T-cell (primary cell): ENCODE data around the gene SORT1. TPM values are rescaled to one million over a fixed set of nuclear protein-coding genes. Genes with fewer than 3 reads are reported as not detected.

Experiments
- ATAC-seq, 4 experiments: fragments of 200-7000 bp in 3 of 4; fragments of 150-1000 bp in 1 of 4; cut with Tn5 transposase; replicated peaks in 1 of 4; 1 replicate in 3 of 4; 2 replicates in 1 of 4; pipeline ENCODE4 v1.10.0; 2021; ENCODE audit warnings: moderate library complexity in 3 of 4, mild to moderate bottlenecking in 2 of 4, moderate number of reproducible peaks in 1 of 4
- CTCF ChIA-PET, 2 donors: fragments of 300-600 bp; sonication (Branson Sonifier 250); formaldehyde crosslinking; loops; one replicate each; lab custom pipeline; 2022; ENCODE audit warnings: antibody characterized with exemption in 2 of 2; lab: Charles Lee
- POLR2A ChIA-PET, 2 donors: fragments of 300-600 bp; sonication (Branson Sonifier 250); formaldehyde crosslinking; loops; one replicate each; lab custom pipeline; 2022; ENCODE audit warnings: antibody characterized with exemption in 2 of 2; lab: Charles Lee
- DNase-seq, 35 experiments: peaks; one replicate each; pipeline versions ENCODE4 v3.0.0 to v3.0.0-alpha.2; 2013 to 2023
- H3K27ac ChIP-seq: one replicate; pipeline ENCODE4 v1.5.1; 2013; ENCODE audit warnings: low read length
- H3K27me3 ChIP-seq, 2 experiments: replicated peaks in 1 of 2; 1 replicate in 1 of 2; 2 replicates in 1 of 2; pipeline versions ENCODE4 v1.6.1 to v1.7.0; 2013; ENCODE audit warnings: low read length in 1 of 2, mixed read lengths in 1 of 2; ENCODE audit not compliant: control insufficient read depth in 2 of 2, insufficient read depth in 2 of 2; ENCODE audit errors: extremely low read depth in 1 of 2
- H3K36me3 ChIP-seq, 2 donors: 1 replicate in 1 of 2; 2 replicates in 1 of 2; pipeline versions ENCODE4 v1.6.1 to v1.7.0; 2013; ENCODE audit warnings: low read length in 1 of 2; ENCODE audit not compliant: control insufficient read depth in 2 of 2, insufficient read depth in 1 of 2; ENCODE audit errors: extremely low read depth in 1 of 2
- H3K4me1 ChIP-seq, 2 experiments: 1 replicate in 1 of 2; 2 replicates in 1 of 2; pipeline versions ENCODE4 v1.6.1 to v1.7.0; 2013; ENCODE audit warnings: low read length in 2 of 2, mixed read lengths in 1 of 2; ENCODE audit not compliant: insufficient read depth in 2 of 2, control insufficient read depth in 1 of 2; ENCODE audit errors: extremely low read depth in 1 of 2
- H3K4me3 ChIP-seq, 2 donors: 1 replicate in 1 of 2; 2 replicates in 1 of 2; pipeline versions ENCODE4 v1.5.1 to v1.7.0; 2013; ENCODE audit warnings: mild to moderate bottlenecking in 2 of 2, low read length in 1 of 2, moderate library complexity in 1 of 2; ENCODE audit not compliant: control insufficient read depth in 1 of 2; ENCODE audit errors: extremely low read depth in 1 of 2
- H3K9me3 ChIP-seq: 2 replicates; pipeline ENCODE4 v1.7.0; 2013
- H3K27ac Mint-ChIP-seq, 2 donors: one replicate each; pipeline ENCODE4 v1.8.0; 2020 to 2021; ENCODE audit warnings: mild to moderate bottlenecking in 2 of 2, mixed read lengths in 2 of 2
- H3K27me3 Mint-ChIP-seq, 2 donors: one replicate each; pipeline ENCODE4 v1.8.0; 2021 to 2022; ENCODE audit warnings: mixed read lengths in 2 of 2
- H3K36me3 Mint-ChIP-seq: one replicate; pipeline ENCODE4 v1.8.0; 2021; ENCODE audit warnings: mixed read lengths
- H3K4me1 Mint-ChIP-seq, 3 donors: one replicate each; pipeline ENCODE4 v1.8.0; 2020 to 2022; ENCODE audit warnings: mixed read lengths in 3 of 3, mild to moderate bottlenecking in 1 of 3
- H3K4me3 Mint-ChIP-seq, 3 donors: one replicate each; pipeline ENCODE4 v1.8.0; 2020 to 2022; ENCODE audit warnings: mild to moderate bottlenecking in 3 of 3, mixed read lengths in 3 of 3, moderate library complexity in 3 of 3
- H3K9me3 Mint-ChIP-seq, 3 donors: one replicate each; pipeline ENCODE4 v1.8.0; 2020 to 2022; ENCODE audit warnings: mixed read lengths in 3 of 3
- WGBS: methylation state at CpG from one replicate; pipeline ENCODE4 v1.1.5; 2013; ENCODE audit warnings: missing lambda C conversion rate; ENCODE audit not compliant: insufficient coverage; 5-methylcytosine and 5-hydroxymethylcytosine counted together
- total RNA-seq, 35 experiments: library from RNA in 6 of 35; stranded (reverse) in 6 of 35; fragments of 120-200 nt in 1 of 35; gene quantifications; one replicate each; pipeline versions ENCODE4 v1.2.1 to v1.2.4 and lab custom pipeline; 2013 to 2026

SORT1 gene
- total RNA-seq, 5 donors from 2014 or later (not counting 1 experiment from before 2014, with no cell fraction given), result 0.82 to 2.9 (median 1.5) TPM

GRCh38 chr1:109299558-109300343, 98.0 kb downstream of the SORT1 start:
- Histone ChIP-seq H3K36me3 (no peaks in the 10 kb centered on the region), H3K4me1 (no peaks in the 10 kb centered on the region), H3K9me3 (no peaks in the 10 kb centered on the region), H3K4me3 (no peak overlapping the region), H3K27me3 (peaks cover 0 to 40% of the 10 kb centered on the region in 2 experiments), H3K27ac (no peak overlapping the region)
- CTCF ChIA-PET, result no interaction called here
- 88% methylated on average over 17 of the region's 20 CpGs for WGBS
- H3K36me3 Mint-ChIP-seq, result no peaks in the 10 kb centered on the region
- peak overlapping the region in 1 of 2 donors; percentile 20 for H3K27ac Mint-ChIP-seq
- H3K9me3 Mint-ChIP-seq, result no peaks in the 10 kb centered on the region
- POLR2A ChIA-PET, result no interaction called here
- no peak overlapping the region for H3K4me3 Mint-ChIP-seq
- H3K4me1 Mint-ChIP-seq, result no peaks in the 10 kb centered on the region
- DNase-seq (no peak), ATAC-seq (no peak)
- peaks cover 8 to 29% of the 10 kb centered on the region in 2 donors for H3K27me3 Mint-ChIP-seq

- no peaks in the 10 kb centered on the region for H3K4me1 Mint-ChIP-seq
- CTCF ChIA-PET, result no interaction called here
Measured at GRCh38 chr1:109298666-109299557, 98.8 kb downstream of the SORT1 start.

DNA sequence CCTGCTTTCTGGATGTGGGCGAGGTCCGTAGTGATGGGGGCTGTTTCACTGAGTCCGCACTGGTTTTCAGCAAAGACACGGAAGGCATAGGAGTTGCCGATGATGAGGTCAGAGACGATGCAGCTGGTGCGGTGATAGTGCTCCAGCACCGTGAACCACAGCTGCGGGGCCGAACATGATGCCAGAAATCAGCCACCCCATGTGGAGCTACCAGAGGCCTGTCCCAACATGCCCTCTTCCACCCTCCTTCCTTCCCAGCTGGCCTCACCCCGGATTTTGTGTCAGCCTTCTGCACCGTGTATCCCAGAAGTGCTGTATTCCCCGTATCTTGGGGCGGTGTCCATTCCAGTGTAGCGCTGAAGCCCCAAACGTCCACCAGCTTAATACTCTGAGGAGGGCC, 100.9 kb downstream of the SORT1 start:
- no peak for DNase-seq
- WGBS, result 92% methylated on average over 15 of the region's 16 CpGs
- Histone ChIP-seq H3K4me3 (no peak overlapping the region), H3K36me3 (no peaks in the 10 kb centered on the region), H3K4me1 (no peaks in the 10 kb centered on the region), H3K27ac (no peak overlapping the region), H3K27me3 (peaks cover 0 to 46% of the 10 kb centered on the region in 2 experiments), H3K9me3 (no peaks in the 10 kb centered on the region)
- ATAC-seq, result no peak
- Mint-ChIP-seq H3K27me3 (peaks cover 12 to 34% of the 10 kb centered on the region in 2 donors), H3K4me3 (no peak overlapping the region), H3K4me1 (no peaks in the 10 kb centered on the region), H3K27ac (no peak overlapping the region), H3K9me3 (no peaks in the 10 kb centered on the region), H3K36me3 (no peaks in the 10 kb centered on the region)
- ChIA-PET CTCF (no interaction called here), POLR2A (no interaction called here)

More at GRCh38 chr1:109298666-109299557, 98.8 kb downstream of the SORT1 start:
- WGBS, result 66% methylated on average over 7 of the region's 11 CpGs
- ATAC-seq (no peak), DNase-seq (no peak)
- H3K4me3 Mint-ChIP-seq, result no peak overlapping the region
- Histone ChIP-seq H3K27me3 (peaks cover 0 to 40% of the 10 kb centered on the region in 2 experiments), H3K4me3 (no peak overlapping the region), H3K4me1 (no peaks in the 10 kb centered on the region), H3K9me3 (no peaks in the 10 kb centered on the region), H3K27ac (no peak overlapping the region), H3K36me3 (no peaks in the 10 kb centered on the region)
- no peaks in the 10 kb centered on the region for H3K36me3 Mint-ChIP-seq
- no peaks in the 10 kb centered on the region for H3K9me3 Mint-ChIP-seq
- H3K27me3 Mint-ChIP-seq, result peaks cover 12 to 30% of the 10 kb centered on the region in 2 donors
- H3K27ac Mint-ChIP-seq, result no peak overlapping the region
- POLR2A ChIA-PET, result no interaction called here

DNA sequence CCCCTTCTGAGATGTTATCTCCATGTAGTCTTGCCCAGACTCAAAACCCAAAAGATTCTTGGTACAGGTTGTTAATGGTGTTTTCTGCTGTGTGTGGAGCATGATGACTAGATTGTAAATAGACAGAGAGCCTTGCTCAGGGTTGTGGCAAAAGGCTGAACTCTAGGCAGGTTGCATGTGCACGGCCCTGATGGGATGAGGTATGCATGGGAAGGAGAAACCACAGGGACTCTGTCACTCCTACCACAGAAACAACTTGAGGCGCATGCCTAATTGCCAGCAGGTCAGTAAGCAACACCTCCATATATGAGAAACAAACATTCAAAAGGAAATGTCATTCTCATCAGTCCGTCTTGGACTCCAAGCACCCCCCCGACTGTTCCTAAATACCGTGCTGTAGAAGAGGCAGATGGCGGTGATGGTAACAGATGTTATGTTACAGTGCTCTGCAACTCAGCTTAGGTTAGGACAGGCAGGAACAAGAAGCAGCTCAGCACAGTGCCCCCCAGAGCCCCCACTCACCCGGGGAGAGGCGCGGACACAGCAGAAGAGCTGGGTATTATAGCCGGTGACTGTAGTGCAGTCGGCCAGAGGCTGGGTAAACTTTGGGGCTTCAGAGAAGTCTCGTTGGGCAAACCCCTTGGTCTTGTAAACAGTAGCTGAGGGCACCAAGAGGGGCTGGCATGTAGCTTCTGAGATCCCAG, 101.9 kb downstream of the SORT1 start:
- H3K4me3 ChIP-seq, result no peak overlapping the region
- DNase-seq (no peak), ATAC-seq (no peak)
- POLR2A ChIA-PET, result interaction anchor here in 1 of 2 donors (0.6 kb wide), 1 partner anchor 83 kb away, joined by 6 read pairs; no protein-coding TSS in a partner anchor
- Mint-ChIP-seq H3K36me3 (no peaks in the 10 kb centered on the region), H3K9me3 (no peaks in the 10 kb centered on the region), H3K27ac (no peak overlapping the region), H3K4me1 (no peaks in the 10 kb centered on the region), H3K27me3 (peaks cover 12 to 34% of the 10 kb centered on the region in 2 donors), H3K4me3 (no peak overlapping the region)
- no peak overlapping the region for H3K27ac ChIP-seq
- no peaks in the 10 kb centered on the region for H3K4me1 ChIP-seq
- H3K27me3 ChIP-seq, result peaks cover 0 to 45% of the 10 kb centered on the region in 2 experiments
- CTCF ChIA-PET, result interaction anchor here in 1 of 2 donors (0.7 kb wide), 1 partner anchor 237 kb away, joined by 4 read pairs; no protein-coding TSS in a partner anchor
- 82% methylated on average over 11 of the region's 12 CpGs for WGBS
- H3K9me3 ChIP-seq, result no peaks in the 10 kb centered on the region
- H3K36me3 ChIP-seq, result no peaks in the 10 kb centered on the region

GRCh38 chr1:109294481-109294880, 103.2 kb downstream of the SORT1 start:
- ChIA-PET POLR2A (no interaction called here), CTCF (no interaction called here)
- WGBS, result 25% methylated on average over 2 of the region's 4 CpGs
- no peaks in the 10 kb centered on the region for H3K9me3 Mint-ChIP-seq
- H3K4me1 ChIP-seq, result no peaks in the 10 kb centered on the region
- no peak overlapping the region for H3K4me3 ChIP-seq
- no peak overlapping the region for H3K4me3 Mint-ChIP-seq
- H3K36me3 ChIP-seq, result no peaks in the 10 kb centered on the region
- H3K9me3 ChIP-seq, result no peaks in the 10 kb centered on the region
- no peaks in the 10 kb centered on the region for H3K4me1 Mint-ChIP-seq
- H3K27ac Mint-ChIP-seq, result no peak overlapping the region
- H3K27me3 ChIP-seq, result peaks cover 0 to 34% of the 10 kb centered on the region in 2 experiments
- DNase-seq, result no peak
- no peak for ATAC-seq
- H3K27ac ChIP-seq, result no peak overlapping the region
- no peaks in the 10 kb centered on the region for H3K36me3 Mint-ChIP-seq
- H3K27me3 Mint-ChIP-seq, result peaks cover 8 to 26% of the 10 kb centered on the region in 2 donors

GRCh38 chr1:109293026-109293425, 104.7 kb downstream of the SORT1 start:
- H3K4me3 ChIP-seq, result no peak overlapping the region
- Mint-ChIP-seq H3K4me3 (no peak overlapping the region), H3K27me3 (peaks cover 8 to 14% of the 10 kb centered on the region in 2 donors), H3K9me3 (no peaks in the 10 kb centered on the region), H3K27ac (no peak overlapping the region), H3K4me1 (no peaks in the 10 kb centered on the region), H3K36me3 (no peaks in the 10 kb centered on the region)
- peaks cover 0 to 31% of the 10 kb centered on the region in 2 experiments for H3K27me3 ChIP-seq
- H3K36me3 ChIP-seq, result no peaks in the 10 kb centered on the region
- H3K27ac ChIP-seq, result no peak overlapping the region
- ChIA-PET POLR2A (no interaction called here), CTCF (interaction anchor here in 1 of 2 donors (0.6 kb wide), 1 partner anchor 83 kb away, joined by 5 read pairs; no protein-coding TSS in a partner anchor)
- ATAC-seq, result no peak
- 80% methylated on average over 1 of the region's 2 CpGs for WGBS
- no peaks in the 10 kb centered on the region for H3K4me1 ChIP-seq
- no peaks in the 10 kb centered on the region for H3K9me3 ChIP-seq
- no peak for DNase-seq
